Brain microvascular endothelial cell (primary cell): Measurements from ENCODE around the gene VAC14.

ENCODE experiments used
- DNase-seq: peaks from one replicate; pipeline ENCODE4 v3.0.0-alpha.2; 2020
- H3K27ac ChIP-seq: fragments of 250-450 bp; sonication (Bioruptor Pico); 2 replicates; pipeline ENCODE4 v1.5.1; 2020; ENCODE audit warnings: mild to moderate bottlenecking, moderate library complexity
- H3K27me3 ChIP-seq: fragments of 250-450 bp; sonication (Bioruptor Pico); replicated peaks from 2 replicates; pipeline ENCODE4 v1.5.1; 2020; ENCODE audit warnings: mild to moderate bottlenecking
- H3K36me3 ChIP-seq: fragments of 250-450 bp; sonication (Bioruptor Pico); replicated peaks from 2 replicates; pipeline ENCODE4 v1.5.1; 2020; ENCODE audit warnings: mild to moderate bottlenecking
- H3K4me3 ChIP-seq: 2 replicates; pipeline ENCODE4 v1.5.1; 2011; ENCODE audit warnings: low read depth, mild to moderate bottlenecking, control low read depth, low read length, moderate library complexity
- CTCF ChIP-seq: IDR thresholded peaks from 2 replicates; pipeline ENCODE4 v1.5.1; 2011; ENCODE audit warnings: low read depth, mild to moderate bottlenecking, moderate library complexity, low read length, control low read depth, inconsistent platforms; ENCODE audit errors: missing control alignments
- in situ Hi-C: cut with HindIII; loops from 2 replicates; pipeline ENCODE4 v1.10.0; 2017; ENCODE audit warnings: low sequenced_read_pairs, low pct_ligation_motif_present

VAC14 gene

GRCh38 chr16:70664325-70665112 lies 136.4 kb downstream of the VAC14 start:
- Histone ChIP-seq H3K27ac (no peak overlapping the region), H3K27me3 (no peaks in the 10 kb centered on the region), H3K36me3 (peaks cover 19% of the 10 kb centered on the region), H3K4me3 (no peak overlapping the region)
- in situ Hi-C loops = no loop called here
- TF ChIP-seq CTCF = no peak
- no peak for DNase-seq

GRCh38 chr16:70663524-70664324 lies 137.2 kb downstream of the VAC14 start:
- peaks cover 19% of the 10 kb centered on the region for H3K36me3 ChIP-seq
- no peak overlapping the region for H3K27ac ChIP-seq
- no peak for DNase-seq
- H3K4me3 ChIP-seq = no peak overlapping the region
- no peak for TF ChIP-seq CTCF
- in situ Hi-C loops = no loop called here
- no peaks in the 10 kb centered on the region for H3K27me3 ChIP-seq

- H3K36me3 ChIP-seq = peaks cover 19% of the 10 kb centered on the region
- no peak overlapping the region for H3K27ac ChIP-seq
- no peak for TF ChIP-seq CTCF
- in situ Hi-C loops = no loop called here
- DNase-seq = no peak
- H3K4me3 ChIP-seq = no peak overlapping the region
- no peaks in the 10 kb centered on the region for H3K27me3 ChIP-seq
Measured at GRCh38 chr16:70662991-70663523, 137.9 kb downstream of the VAC14 start.

- Histone ChIP-seq H3K36me3 (peaks cover 19% of the 10 kb centered on the region), H3K4me3 (no peak overlapping the region), H3K27me3 (no peaks in the 10 kb centered on the region), H3K27ac (no peak overlapping the region)
- DNase-seq = peak; percentile 36
- no peak for TF ChIP-seq CTCF
- in situ Hi-C loops = no loop called here
Measured at GRCh38 chr16:70661918-70662641, 138.9 kb downstream of the VAC14 start.

- H3K27ac ChIP-seq = no peak overlapping the region
- H3K27me3 ChIP-seq = no peaks in the 10 kb centered on the region
- in situ Hi-C loops = no loop called here
- no peak for DNase-seq
- no peak overlapping the region for H3K4me3 ChIP-seq
- TF ChIP-seq CTCF = no peak
- peaks cover 19% of the 10 kb centered on the region for H3K36me3 ChIP-seq
Measured at GRCh38 chr16:70661534-70661917, 139.4 kb downstream of the VAC14 start.
